OCI-LY7 (cell line): Measurements from ENCODE around the gene RAB29. TPM values are rescaled to one million over a fixed set of nuclear protein-coding genes. Genes with fewer than 3 reads are reported as not detected.

Experiments used
- BruUV-seq: library from RNA; stranded (reverse); fragments of 400-500 nt; replicated peaks from 2 replicates; lab custom pipeline; 2021; lab: Mats Ljungman, UMichigan
- CTCF ChIA-PET: fragments of 300-600 bp; sonication (Branson Sonifier 250); formaldehyde crosslinking; loops from one replicate; lab custom pipeline; 2022; ENCODE audit warnings: antibody characterized with exemption; ENCODE audit not compliant: unreplicated experiment; lab: Charles Lee
- POLR2A ChIA-PET: fragments of 300-600 bp; sonication (Branson Sonifier 250); formaldehyde crosslinking; loops from one replicate; lab custom pipeline; 2022; ENCODE audit warnings: antibody characterized with exemption; lab: Charles Lee
- DNase-seq: peaks from one replicate; pipeline ENCODE4 v3.0.0-alpha.2; 2015; ENCODE audit warnings: low spot score
- H2AFZ ChIP-seq: fragments of 200-600 bp; sonication (generic), shearing (Covaris generic); 2 replicates; pipeline ENCODE4 v1.6.1; 2014; ENCODE audit warnings: mild to moderate bottlenecking, antibody characterized with exemption, low read length, moderate library complexity
- H3K27ac ChIP-seq: fragments of 200-600 bp; sonication (generic); 2 replicates; pipeline ENCODE4 v1.5.1; 2014; ENCODE audit warnings: mixed run types, low read depth, mild to moderate bottlenecking, moderate library complexity, low read length, inconsistent platforms; ENCODE audit not compliant: poor library complexity, severe bottlenecking
- H3K36me3 ChIP-seq: fragments of 200-600 bp; sonication (generic); 2 replicates; pipeline ENCODE4 v1.6.1; 2014; ENCODE audit warnings: mild to moderate bottlenecking, antibody characterized with exemption, low read length, moderate library complexity, mixed read lengths; ENCODE audit not compliant: insufficient read depth
- H3K4me1 ChIP-seq: fragments of 200-600 bp; sonication (generic); 2 replicates; pipeline ENCODE4 v1.5.1; 2014; ENCODE audit warnings: mild to moderate bottlenecking, low read length; ENCODE audit not compliant: insufficient read depth, poor library complexity, severe bottlenecking
- H3K4me2 ChIP-seq: fragments of 200-600 bp; sonication (generic); 2 replicates; pipeline ENCODE4 v1.6.1; 2014; ENCODE audit warnings: mild to moderate bottlenecking, low read length
- H3K4me3 ChIP-seq: fragments of 200-600 bp; sonication (generic); 2 replicates; pipeline ENCODE4 v1.5.1; 2014; ENCODE audit warnings: mild to moderate bottlenecking, low read depth, low read length; ENCODE audit not compliant: poor library complexity, severe bottlenecking
- H3K79me2 ChIP-seq: fragments of 200-600 bp; sonication (generic); 2 replicates; pipeline ENCODE4 v1.6.1; 2016; ENCODE audit warnings: low read depth, mild to moderate bottlenecking, low read length, moderate library complexity, mixed read lengths; ENCODE audit not compliant: insufficient read depth
- H3K9me2 ChIP-seq: fragments of 200-600 bp; sonication (generic); 2 replicates; pipeline ENCODE4 v1.6.1; 2016; ENCODE audit warnings: mild to moderate bottlenecking, low read length, mixed read lengths; ENCODE audit not compliant: insufficient read depth
- H3K9me3 ChIP-seq: fragments of 200-600 bp; sonication (generic); 2 replicates; pipeline ENCODE4 v1.6.1; 2014; ENCODE audit warnings: mild to moderate bottlenecking, mixed run types, low read length, mixed read lengths
- H4K20me1 ChIP-seq: fragments of 200-600 bp; sonication (generic); 2 replicates; pipeline ENCODE4 v1.6.1; 2014; ENCODE audit warnings: mild to moderate bottlenecking, antibody characterized with exemption, low read length, moderate library complexity, mixed read lengths; ENCODE audit not compliant: insufficient read depth
- CTCF ChIP-seq: fragments of 200-600 bp; sonication (generic); conservative IDR thresholded peaks from 2 replicates; pipeline ENCODE4 v1.5.1; 2014; ENCODE audit warnings: mild to moderate bottlenecking, antibody characterized with exemption, low read length, moderate library complexity, mixed read lengths
- EZH2phosphoT487 ChIP-seq: fragments of 200-600 bp; sonication (generic); IDR thresholded peaks from 2 replicates; pipeline ENCODE4 v1.6.1; 2018; ENCODE audit warnings: low read depth, borderline replicate concordance, mild to moderate bottlenecking, mixed run types, antibody characterized with exemption, low read length, moderate library complexity, mixed read lengths
- intact Hi-C: fragments of 100-400 bp; cut with micrococcal nuclease; formaldehyde crosslinking; loops from one replicate; pipeline ENCODE4 v1.10.0; 2022; ENCODE audit not compliant: unreplicated experiment
- total RNA-seq, 2 experiments: library from RNA; depleted of rRNA in 1 of 2; stranded (reverse); fragments of >200 nt in 1 of 2; shearing (Covaris generic) in 1 of 2; gene quantifications; 2 replicates each; pipeline ENCODE4 v1.2.3, GENCODE V29; 2014 to 2022

RAB29 gene
- total RNA-seq, 2 experiments from 2014 or later = 5.9 to 7.8 TPM

GRCh38 chr1:205805082-205805711, 29.9 kb upstream of the RAB29 start:
- Histone ChIP-seq H3K36me3 (no peaks in the 10 kb centered on the region), H3K4me2 (no peak overlapping the region), H3K9me3 (no peaks in the 10 kb centered on the region), H2AFZ (no peak overlapping the region), H3K9me2 (no peaks in the 10 kb centered on the region), H3K4me1 (no peaks in the 10 kb centered on the region), H3K4me3 (no peak overlapping the region), H3K79me2 (no peaks in the 10 kb centered on the region), H4K20me1 (no peaks in the 10 kb centered on the region), H3K27ac (no peak overlapping the region)
- no peak for TF ChIP-seq CTCF
- TF ChIP-seq EZH2phosphoT487 = no peak
- CTCF ChIA-PET = interaction anchor here (1.1 kb wide), 1 partner anchor 172 kb away, joined by 3 read pairs; no protein-coding TSS in a partner anchor
- DNase-seq = no peak
- intact Hi-C loops = no loop called here
- BruUV-seq = no TSS peak
- POLR2A ChIA-PET = no interaction called here

- no TSS peak for BruUV-seq
- no peaks in the 10 kb centered on the region for H3K9me3 ChIP-seq
- H3K36me3 ChIP-seq = no peaks in the 10 kb centered on the region
- DNase-seq = no peak
- H3K4me3 ChIP-seq = no peak overlapping the region
- H3K27ac ChIP-seq = no peak overlapping the region
- H3K4me1 ChIP-seq = no peaks in the 10 kb centered on the region
- no peaks in the 10 kb centered on the region for H4K20me1 ChIP-seq
- no peak overlapping the region for H3K4me2 ChIP-seq
- intact Hi-C loops = no loop called here
- CTCF ChIA-PET = no interaction called here
- POLR2A ChIA-PET = no interaction called here
- H3K79me2 ChIP-seq = no peaks in the 10 kb centered on the region
- TF ChIP-seq CTCF (no peak), EZH2phosphoT487 (no peak)
- H3K9me2 ChIP-seq = no peaks in the 10 kb centered on the region
- H2AFZ ChIP-seq = no peak overlapping the region
Observed at GRCh38 chr1:205804605-205805004, 29.3 kb upstream of the RAB29 start.

- no peak overlapping the region for H3K4me2 ChIP-seq
- no peaks in the 10 kb centered on the region for H3K9me3 ChIP-seq
- no peak for TF ChIP-seq EZH2phosphoT487
- TF ChIP-seq CTCF = no peak
- no peaks in the 10 kb centered on the region for H3K9me2 ChIP-seq
- CTCF ChIA-PET = no interaction called here
- no peaks in the 10 kb centered on the region for H4K20me1 ChIP-seq
- no peaks in the 10 kb centered on the region for H3K79me2 ChIP-seq
- no peak overlapping the region for H3K4me3 ChIP-seq
- BruUV-seq = no TSS peak
- intact Hi-C loops = no loop called here
- H3K36me3 ChIP-seq = no peaks in the 10 kb centered on the region
- H2AFZ ChIP-seq = no peak overlapping the region
- DNase-seq = no peak
- no peaks in the 10 kb centered on the region for H3K4me1 ChIP-seq
- POLR2A ChIA-PET = no interaction called here
- H3K27ac ChIP-seq = no peak overlapping the region
Observed at GRCh38 chr1:205803986-205804385, 28.7 kb upstream of the RAB29 start.
